NCI-H1092 (cell line): ENCODE data around the gene STRN3.

Source experiments
- DNase-seq: peaks from one replicate; lab custom pipeline; 2025; lab: John Stamatoyannopoulos, UW

Gene STRN3

GRCh38 chr14:30872602-30873001 is 153.6 kb downstream of the STRN3 start:
- DNase-seq: no peak

- DNase-seq: no peak
These were observed 156.5 kb downstream of the STRN3 start for GRCh38 chr14:30869551-30870155.

- no peak for DNase-seq
These were observed 157.4 kb downstream of the STRN3 start for GRCh38 chr14:30868736-30869135.

GRCh38 chr14:30864934-30865333 is 161.2 kb downstream of the STRN3 start:
- no peak for DNase-seq

GRCh38 chr14:30861200-30861599 is 165.0 kb downstream of the STRN3 start:
- no peak for DNase-seq

GRCh38 chr14:30855345-30856037 is 170.7 kb downstream of the STRN3 start:
- DNase-seq: no peak

GRCh38 chr14:30854492-30854891 is 171.7 kb downstream of the STRN3 start:
- no peak for DNase-seq

- DNase-seq: no peak
These were observed 172.2 kb downstream of the STRN3 start for GRCh38 chr14:30853946-30854345.

GRCh38 chr14:30849983-30850382 is 176.2 kb downstream of the STRN3 start:
- DNase-seq: no peak

GRCh38 chr14:30849354-30849753 is 176.8 kb downstream of the STRN3 start:
- DNase-seq: no peak

GRCh38 chr14:30848449-30849240 is 177.5 kb downstream of the STRN3 start:
- DNase-seq: no peak
